Trophoblast cell (in vitro differentiated cells and primary cell): ENCODE measurements around the gene SH3TC1.

Experiments used
- DNase-seq, 2 donors: peaks; one replicate each; pipeline ENCODE4 v3.0.0-alpha.2; 2016
- H2AFZ ChIP-seq: 2 replicates; pipeline ENCODE4 v1.6.1; 2013; ENCODE audit warnings: low read length, moderate library complexity, mild to moderate bottlenecking; ENCODE audit not compliant: insufficient read depth, poor library complexity
- H2AK5ac ChIP-seq: 2 replicates; pipeline ENCODE4 v1.6.1; 2013; ENCODE audit warnings: mild to moderate bottlenecking, low read length
- H2BK120ac ChIP-seq: 2 replicates; pipeline ENCODE4 v1.6.1; 2013; ENCODE audit warnings: low read length, mild to moderate bottlenecking, moderate library complexity; ENCODE audit not compliant: insufficient read depth, poor library complexity
- H2BK12ac ChIP-seq: 2 replicates; pipeline ENCODE4 v1.6.1; 2013; ENCODE audit warnings: mild to moderate bottlenecking, low read length, moderate library complexity
- H2BK5ac ChIP-seq: 2 replicates; pipeline ENCODE4 v1.6.1; 2013; ENCODE audit warnings: low read length, low read depth, moderate library complexity, mild to moderate bottlenecking; ENCODE audit not compliant: poor library complexity
- H3K14ac ChIP-seq: 2 replicates; pipeline ENCODE4 v1.6.1; 2013; ENCODE audit warnings: mild to moderate bottlenecking, low read length
- H3K18ac ChIP-seq: 2 replicates; pipeline ENCODE4 v1.6.1; 2013; ENCODE audit warnings: mild to moderate bottlenecking, low read length
- H3K23ac ChIP-seq: 2 replicates; pipeline ENCODE4 v1.6.1; 2013; ENCODE audit warnings: low read length
- H3K27ac ChIP-seq: 2 replicates; pipeline ENCODE4 v1.5.1; 2013; ENCODE audit warnings: low read depth, mild to moderate bottlenecking, inconsistent platforms, low read length, moderate library complexity
- H3K27me3 ChIP-seq: 2 replicates; pipeline ENCODE4 v1.6.1; 2013; ENCODE audit warnings: inconsistent platforms, mild to moderate bottlenecking, low read length, moderate library complexity; ENCODE audit not compliant: insufficient read depth
- H3K36me3 ChIP-seq, 2 experiments: 1 replicate in 1 of 2; 2 replicates in 1 of 2; pipeline ENCODE4 v1.6.1; 2013; ENCODE audit warnings: low read length in 2 of 2, mild to moderate bottlenecking in 2 of 2, moderate library complexity in 1 of 2; ENCODE audit not compliant: insufficient read depth in 2 of 2, control insufficient read depth in 1 of 2
- H3K4ac ChIP-seq: 2 replicates; pipeline ENCODE4 v1.6.1; 2013; ENCODE audit warnings: low read depth, mild to moderate bottlenecking, low read length, moderate library complexity
- H3K4me1 ChIP-seq, 2 experiments: 1 replicate in 1 of 2; 2 replicates in 1 of 2; pipeline ENCODE4 v1.6.1; 2013; ENCODE audit warnings: low read length in 2 of 2, mild to moderate bottlenecking in 2 of 2, moderate library complexity in 1 of 2; ENCODE audit not compliant: insufficient read depth in 2 of 2, control insufficient read depth in 1 of 2
- H3K4me2 ChIP-seq: 2 replicates; pipeline ENCODE4 v1.6.1; 2013; ENCODE audit warnings: inconsistent platforms, mild to moderate bottlenecking, low read length, moderate library complexity
- H3K4me3 ChIP-seq: 2 replicates; pipeline ENCODE4 v1.5.1; 2013; ENCODE audit warnings: mild to moderate bottlenecking, low read depth, low read length, inconsistent platforms
- H3K79me1 ChIP-seq: one replicate; pipeline ENCODE4 v1.6.1; 2013; ENCODE audit warnings: low read length
- H3K79me2 ChIP-seq: 2 replicates; pipeline ENCODE4 v1.6.1; 2013; ENCODE audit warnings: low read length, mild to moderate bottlenecking; ENCODE audit not compliant: control insufficient read depth, insufficient read depth, poor library complexity
- H3K9ac ChIP-seq: 2 replicates; pipeline ENCODE4 v1.6.1; 2013; ENCODE audit warnings: mild to moderate bottlenecking, low read length
- H3K9me3 ChIP-seq: 2 replicates; pipeline ENCODE4 v1.6.1; 2013; ENCODE audit warnings: low read depth, mild to moderate bottlenecking, control low read depth, inconsistent platforms, low read length; ENCODE audit not compliant: insufficient read depth
- H4K12ac ChIP-seq: 2 replicates; pipeline ENCODE4 v1.6.1; 2013; ENCODE audit warnings: low read depth, mild to moderate bottlenecking, low read length, moderate library complexity
- H4K8ac ChIP-seq: 2 replicates; pipeline ENCODE4 v1.6.1; 2013; ENCODE audit warnings: low read depth, mild to moderate bottlenecking, low read length, moderate library complexity
- H4K91ac ChIP-seq: one replicate; pipeline ENCODE4 v1.6.1; 2013; ENCODE audit warnings: low read depth, mild to moderate bottlenecking, low read length, moderate library complexity
- WGBS: extraction: QIAGEN DNeasy Blood & Tissue Kit; methylation state at CpG from one replicate; pipeline ENCODE4 v1.1.7; 2013; ENCODE audit warnings: missing lambda C conversion rate; ENCODE audit not compliant: insufficient read length, insufficient coverage; ENCODE audit errors: extremely low coverage; 5-methylcytosine and 5-hydroxymethylcytosine counted together

SH3TC1 gene

GRCh38 chr4:8284391-8284790, 85.3 kb downstream of the SH3TC1 start:
- H3K4me1 ChIP-seq, result peaks cover 5% of the 10 kb centered on the region in 2 experiments
- no CpG with 5 or more reads among the region's 11 CpGs for WGBS

DNA sequence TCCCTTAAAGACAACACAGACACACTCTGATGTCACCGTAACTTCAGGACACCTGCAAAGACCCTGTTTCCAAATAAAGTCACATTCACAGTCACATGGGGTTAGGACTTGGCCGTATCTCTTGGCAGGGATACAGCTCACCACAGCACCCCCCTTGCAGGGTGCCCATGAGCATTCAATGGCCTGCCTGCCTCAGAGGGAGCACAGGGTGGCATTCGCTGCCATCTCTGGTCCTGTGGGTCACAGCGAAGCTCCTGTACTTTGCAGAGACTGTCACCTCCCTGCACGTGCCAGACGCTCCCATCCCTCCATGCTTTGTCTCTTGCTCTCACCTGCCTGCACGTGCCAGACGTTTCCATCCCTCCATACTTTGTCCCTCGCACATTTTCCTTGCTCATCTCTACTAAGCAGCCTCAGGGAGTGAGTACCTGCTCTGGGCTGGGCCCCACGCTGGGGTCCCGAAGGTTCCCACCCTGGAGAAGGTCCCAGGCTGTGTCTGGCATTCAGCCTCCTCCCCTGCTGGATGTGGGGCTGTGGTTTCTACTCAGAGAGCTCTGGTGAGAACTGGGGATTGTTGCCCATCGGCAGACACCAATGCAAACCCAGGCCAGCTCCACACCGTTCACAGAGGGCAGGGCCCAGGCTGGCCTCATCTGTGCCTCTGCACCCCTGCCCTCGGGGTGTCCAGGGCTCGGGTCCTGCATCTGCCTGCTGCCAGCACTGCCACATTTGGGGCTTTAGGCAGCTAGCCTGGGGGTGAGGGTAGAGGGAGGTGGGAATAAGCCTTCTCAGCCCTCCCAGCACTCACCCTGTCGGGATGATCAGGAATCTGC, 86.3 kb downstream of the SH3TC1 start:
- no peak overlapping the region for H3K14ac ChIP-seq
- H2BK12ac ChIP-seq, result no peak overlapping the region
- H3K79me2 ChIP-seq, result no peaks in the 10 kb centered on the region

More at GRCh38 chr4:8284391-8284790, 85.3 kb downstream of the SH3TC1 start:
- no peak overlapping the region for H2BK120ac ChIP-seq
- no peak overlapping the region for H3K27ac ChIP-seq
- no peaks in the 10 kb centered on the region for H3K9me3 ChIP-seq
- no peak overlapping the region for H4K12ac ChIP-seq
- H3K27me3 ChIP-seq, result no peaks in the 10 kb centered on the region
- H2BK5ac ChIP-seq, result no peak overlapping the region
- no peak overlapping the region for H3K9ac ChIP-seq
- no peak overlapping the region for H3K23ac ChIP-seq
- DNase-seq, result no peak
- H2AK5ac ChIP-seq, result no peak overlapping the region
- no peaks in the 10 kb centered on the region for H3K79me2 ChIP-seq
- H2BK12ac ChIP-seq, result no peak overlapping the region
- no peak overlapping the region for H3K4ac ChIP-seq
- H4K8ac ChIP-seq, result no peak overlapping the region
- no peak overlapping the region for H3K14ac ChIP-seq
- H3K4me2 ChIP-seq, result no peak overlapping the region
- peaks cover 0 to 4% of the 10 kb centered on the region in 2 experiments for H3K36me3 ChIP-seq
- H2AFZ ChIP-seq, result no peak overlapping the region
- no peak overlapping the region for H3K18ac ChIP-seq
- H3K4me3 ChIP-seq, result no peak overlapping the region
- peaks cover 4% of the 10 kb centered on the region for H3K79me1 ChIP-seq
- no peak overlapping the region for H4K91ac ChIP-seq

GRCh38 chr4:8285976-8286718, 87.1 kb downstream of the SH3TC1 start:
- H2BK12ac ChIP-seq, result no peak overlapping the region
- no peak overlapping the region for H2AK5ac ChIP-seq
- no peak overlapping the region for H3K14ac ChIP-seq
- no peak overlapping the region for H2BK120ac ChIP-seq
- WGBS, result no CpG with 5 or more reads among the region's 23 CpGs
- H3K18ac ChIP-seq, result no peak overlapping the region
- H4K91ac ChIP-seq, result no peak overlapping the region
- no peak for DNase-seq
- no peak overlapping the region for H3K23ac ChIP-seq
- H2AFZ ChIP-seq, result no peak overlapping the region
- H3K4me2 ChIP-seq, result no peak overlapping the region
- no peak overlapping the region for H3K4me3 ChIP-seq
- no peak overlapping the region for H2BK5ac ChIP-seq
- H3K4ac ChIP-seq, result no peak overlapping the region
- no peaks in the 10 kb centered on the region for H3K9me3 ChIP-seq
- H3K4me1 ChIP-seq, result peaks cover 5% of the 10 kb centered on the region in 2 experiments
- H3K9ac ChIP-seq, result no peak overlapping the region
- no peaks in the 10 kb centered on the region for H3K79me2 ChIP-seq
- H3K27me3 ChIP-seq, result no peaks in the 10 kb centered on the region
- peaks cover 0 to 4% of the 10 kb centered on the region in 2 experiments for H3K36me3 ChIP-seq
- H4K12ac ChIP-seq, result no peak overlapping the region
- peaks cover 4% of the 10 kb centered on the region for H3K79me1 ChIP-seq
- no peak overlapping the region for H4K8ac ChIP-seq
- H3K27ac ChIP-seq, result no peak overlapping the region

More for the DNA sequence above, 86.3 kb downstream of the SH3TC1 start:
- no peak overlapping the region for H3K23ac ChIP-seq
- H2BK5ac ChIP-seq, result no peak overlapping the region
- no peak for DNase-seq
- no peak overlapping the region for H4K8ac ChIP-seq
- peaks cover 4% of the 10 kb centered on the region for H3K79me1 ChIP-seq
- H3K4me1 ChIP-seq, result peaks cover 5% of the 10 kb centered on the region in 2 experiments
- WGBS, result no CpG with 5 or more reads among the region's 16 CpGs
- no peaks in the 10 kb centered on the region for H3K9me3 ChIP-seq
- H3K18ac ChIP-seq, result no peak overlapping the region
- no peak overlapping the region for H3K27ac ChIP-seq
- no peak overlapping the region for H3K4ac ChIP-seq
- H4K12ac ChIP-seq, result no peak overlapping the region
- no peak overlapping the region for H2BK120ac ChIP-seq
- H3K36me3 ChIP-seq, result peaks cover 0 to 4% of the 10 kb centered on the region in 2 experiments
- no peak overlapping the region for H2AFZ ChIP-seq
- H2AK5ac ChIP-seq, result no peak overlapping the region
- H3K9ac ChIP-seq, result no peak overlapping the region
- H4K91ac ChIP-seq, result no peak overlapping the region
- H3K4me2 ChIP-seq, result no peak overlapping the region
- no peaks in the 10 kb centered on the region for H3K27me3 ChIP-seq
- H3K4me3 ChIP-seq, result no peak overlapping the region

DNA sequence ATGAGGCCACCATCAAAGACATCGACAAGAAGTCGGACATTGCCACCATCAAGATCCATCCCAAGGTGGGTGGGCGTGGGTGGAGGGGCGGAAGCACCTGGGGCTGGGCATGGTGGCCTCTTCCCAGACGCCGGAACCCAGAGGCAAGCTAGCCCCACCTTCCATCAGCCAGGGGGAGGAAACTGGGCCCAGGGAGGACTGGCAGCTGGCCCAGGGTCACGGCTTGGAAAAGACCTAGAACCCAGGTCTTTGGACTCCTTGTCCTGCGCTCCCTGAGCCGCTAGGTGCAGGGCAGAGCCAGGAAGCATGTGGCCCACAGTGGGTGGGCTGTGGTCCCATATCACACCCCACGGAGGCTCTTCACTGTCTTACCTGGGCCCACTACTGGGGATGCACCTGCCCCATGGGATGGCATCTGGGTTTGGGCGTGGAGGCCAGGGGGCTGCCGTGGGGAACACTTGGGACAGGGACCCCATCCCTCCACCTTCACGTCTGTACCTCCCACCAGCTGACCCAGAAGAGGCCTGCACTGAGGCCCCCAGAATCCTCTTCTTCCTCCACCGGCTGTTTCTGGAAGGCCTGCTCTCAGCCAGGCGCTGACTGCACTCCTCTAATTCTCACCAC, 87.7 kb downstream of the SH3TC1 start:
- Histone ChIP-seq H4K91ac (no peak overlapping the region), H4K12ac (no peak overlapping the region), H3K4ac (no peak overlapping the region), H2BK12ac (no peak overlapping the region), H2BK5ac (no peak overlapping the region), H3K27ac (no peak overlapping the region), H3K79me1 (peaks cover 4% of the 10 kb centered on the region), H3K18ac (no peak overlapping the region), H2AFZ (no peak overlapping the region), H3K14ac (no peak overlapping the region), H3K36me3 (peaks cover 0 to 7% of the 10 kb centered on the region in 2 experiments), H3K9me3 (no peaks in the 10 kb centered on the region), H3K4me1 (peaks cover 5% of the 10 kb centered on the region in 2 experiments), H3K79me2 (no peaks in the 10 kb centered on the region), H3K23ac (no peak overlapping the region), H4K8ac (no peak overlapping the region), H3K4me2 (no peak overlapping the region), H3K9ac (no peak overlapping the region), H3K4me3 (no peak overlapping the region), H3K27me3 (no peaks in the 10 kb centered on the region), H2BK120ac (no peak overlapping the region), H2AK5ac (no peak overlapping the region)
- DNase-seq, result no peak
- WGBS, result no CpG with 5 or more reads among the region's 15 CpGs
